ENCODE data around the gene AMBRA1. TPM values are rescaled to one million over a fixed set of nuclear protein-coding genes. Genes with fewer than 3 reads are reported as not detected.
A peak's percentile ranks its signal among the peaks of the same experiment; 100 is the strongest.

Gene AMBRA1
- total RNA-seq, 6 experiments from 2014 or later = 23.2 to 25.9 (median 24.4) TPM

DNA sequence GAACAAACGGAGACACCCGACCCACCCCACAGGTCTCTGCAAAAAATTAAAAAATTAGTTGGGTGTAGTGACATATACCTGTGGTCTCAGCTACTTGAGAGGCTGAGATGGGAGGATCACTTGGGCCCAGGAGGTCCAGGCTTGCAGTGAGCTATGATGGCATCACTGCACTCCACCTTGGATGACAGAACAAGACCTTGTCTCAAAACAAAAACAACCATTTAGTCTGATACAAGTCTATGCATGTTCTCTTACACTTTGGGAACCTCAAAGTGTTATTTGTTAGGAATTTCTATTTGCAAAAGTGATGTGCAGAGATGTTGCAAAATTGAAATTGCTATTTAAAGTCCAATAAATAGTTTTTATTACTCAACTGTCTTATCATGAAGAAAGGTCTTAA is 37.9 kb upstream of the AMBRA1 start:
- H3K4me3 Mint-ChIP-seq = no peak overlapping the region
- no peaks in the 10 kb centered on the region for H3K9me3 Mint-ChIP-seq
- DNase-seq = no peak
- no peak for TF ChIP-seq CTCF (IDR thresholded peaks at IDR 0.05)
- no peaks in the 10 kb centered on the region for H3K27me3 Mint-ChIP-seq (ENCODE audit: insufficient read depth)
- H3K36me3 Mint-ChIP-seq (ENCODE audit: low read depth) = no peaks in the 10 kb centered on the region
- no peak overlapping the region for H3K27ac Mint-ChIP-seq
- H3K4me1 Mint-ChIP-seq (ENCODE audit: low read depth) = no peaks in the 10 kb centered on the region

DNA sequence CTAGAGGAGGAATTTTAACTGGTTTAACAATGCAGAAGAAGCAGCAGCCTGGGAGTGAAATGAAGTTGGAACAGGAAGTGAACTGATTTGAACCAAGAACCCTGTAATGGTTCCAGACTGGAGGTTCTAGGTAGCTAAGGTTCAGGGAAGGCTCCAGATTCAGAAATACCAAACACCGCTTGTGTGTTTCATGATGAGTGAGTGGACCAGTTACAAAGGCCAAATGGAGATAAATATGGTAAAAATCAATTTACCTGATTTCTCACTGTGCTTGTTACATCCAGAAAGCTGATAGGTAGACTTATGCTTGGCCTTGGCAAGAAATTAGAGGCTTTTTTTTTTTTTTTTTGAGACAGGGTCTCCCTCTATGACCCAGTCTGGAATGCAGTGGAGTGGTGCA is 36.4 kb upstream of the AMBRA1 start:
- H3K27me3 Mint-ChIP-seq (ENCODE audit: insufficient read depth) = no peaks in the 10 kb centered on the region

DNA sequence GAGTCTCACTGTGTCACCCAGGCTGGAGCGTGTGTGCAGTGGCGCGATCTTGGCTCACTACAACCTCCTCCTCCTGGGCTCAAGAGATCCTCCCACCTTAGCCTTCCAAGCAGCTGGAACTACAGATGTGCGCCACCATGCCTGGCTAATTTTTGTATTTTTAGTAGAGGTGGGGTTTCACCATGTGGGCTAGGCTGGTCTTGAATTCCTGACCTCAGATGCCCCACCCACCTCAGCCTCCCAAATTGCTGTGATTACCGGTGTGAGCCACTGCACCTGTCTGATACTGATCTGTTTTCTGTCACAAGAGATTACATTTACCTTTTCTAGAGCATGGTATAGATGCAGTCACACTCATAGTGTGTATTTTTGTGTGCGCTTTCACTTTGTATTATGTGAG is 35.1 kb upstream of the AMBRA1 start:
- H3K27ac Mint-ChIP-seq = no peak overlapping the region
- H3K4me3 Mint-ChIP-seq = no peak overlapping the region
- peaks cover 7% of the 10 kb centered on the region; the same call in 1 of the 2 replicates for H3K36me3 Mint-ChIP-seq (ENCODE audit: low read depth)
- no peaks in the 10 kb centered on the region; the same call in 1 of the 2 replicates for H3K27me3 Mint-ChIP-seq (ENCODE audit: insufficient read depth)
- DNase-seq = no peak
- no peaks in the 10 kb centered on the region for H3K9me3 Mint-ChIP-seq
- no peaks in the 10 kb centered on the region for H3K4me1 Mint-ChIP-seq (ENCODE audit: low read depth)
- TF ChIP-seq CTCF (IDR thresholded peaks at IDR 0.05) = no peak

More for the DNA sequence above, 36.4 kb upstream of the AMBRA1 start:
- TF ChIP-seq CTCF (IDR thresholded peaks at IDR 0.05) = no peak
- peaks cover 6% of the 10 kb centered on the region; the same call in 1 of the 2 replicates for H3K36me3 Mint-ChIP-seq (ENCODE audit: low read depth)
- H3K4me1 Mint-ChIP-seq (ENCODE audit: low read depth) = no peaks in the 10 kb centered on the region
- no peaks in the 10 kb centered on the region for H3K9me3 Mint-ChIP-seq
- no peak for DNase-seq
- H3K27ac Mint-ChIP-seq = no peak overlapping the region
- no peak overlapping the region for H3K4me3 Mint-ChIP-seq

DNA sequence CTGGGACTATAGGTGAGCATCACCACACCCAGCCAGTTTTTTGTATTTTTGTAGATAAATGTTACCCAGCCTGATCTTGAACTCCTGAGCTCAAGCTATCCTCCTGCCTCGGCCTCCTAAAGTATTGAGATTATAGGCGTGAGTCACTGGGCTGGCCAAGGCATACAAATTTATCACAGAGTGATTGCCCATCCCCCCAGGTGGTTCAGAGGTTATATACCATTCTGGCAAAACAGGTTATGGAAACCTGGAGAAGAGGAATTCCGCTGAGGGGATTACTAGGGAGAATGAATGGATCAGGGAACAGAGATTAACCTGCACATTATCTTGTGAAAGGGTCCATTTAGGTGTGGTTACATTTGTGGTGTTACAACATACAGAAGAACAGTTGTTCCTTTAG is 31.6 kb upstream of the AMBRA1 start:
- no peak for DNase-seq
- Mint-ChIP-seq H3K4me3 (no peak overlapping the region), H3K9me3 (no peaks in the 10 kb centered on the region), H3K27me3 (ENCODE audit: insufficient read depth) (no peaks in the 10 kb centered on the region; the same call in 1 of the 2 replicates), H3K36me3 (ENCODE audit: low read depth) (peaks cover 11% of the 10 kb centered on the region; the same call in 1 of the 2 replicates), H3K4me1 (ENCODE audit: low read depth) (no peaks in the 10 kb centered on the region), H3K27ac (no peak overlapping the region)
- TF ChIP-seq CTCF (IDR thresholded peaks at IDR 0.05) = no peak

DNA sequence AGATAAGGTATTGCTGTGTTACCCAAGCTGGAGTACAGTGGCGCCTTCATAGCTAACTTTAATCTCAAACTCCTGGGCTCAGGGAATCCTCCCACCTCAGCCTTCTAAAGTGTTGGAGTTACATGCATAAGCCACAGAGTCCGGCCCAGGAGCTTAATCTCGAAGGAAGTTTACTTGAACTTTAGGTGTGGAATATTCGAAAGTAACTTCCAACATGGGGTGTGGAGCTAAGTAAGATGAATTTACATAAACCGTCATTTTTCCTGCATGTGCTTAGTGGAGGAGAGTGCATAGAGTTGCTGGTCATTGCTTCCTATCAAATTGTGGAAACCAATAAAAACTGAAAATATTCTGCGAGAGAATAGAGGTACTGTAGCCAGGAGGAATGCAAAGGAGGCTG is 25.0 kb upstream of the AMBRA1 start:
- H3K4me1 Mint-ChIP-seq (ENCODE audit: low read depth) = peaks cover 29% of the 10 kb centered on the region

More for the DNA sequence above, 25.0 kb upstream of the AMBRA1 start:
- DNase-seq = no peak
- 0 out of 2 replicates have a peak, but pooled peaks cover 5% of the 10 kb centered on the region for H3K36me3 Mint-ChIP-seq (ENCODE audit: low read depth)
- H3K27me3 Mint-ChIP-seq (ENCODE audit: insufficient read depth) = peaks cover 2% of the 10 kb centered on the region; the same call in 1 of the 2 replicates
- no peaks in the 10 kb centered on the region for H3K9me3 Mint-ChIP-seq
- no peak for TF ChIP-seq CTCF (IDR thresholded peaks at IDR 0.05)
- H3K4me3 Mint-ChIP-seq = peak overlapping the region; percentile 99
- H3K27ac Mint-ChIP-seq = peak overlapping the region; percentile 19

Data from HFFc6 (cell line).